ENCODE measurements around the gene PRKAR1B.

Gene PRKAR1B

DNA sequence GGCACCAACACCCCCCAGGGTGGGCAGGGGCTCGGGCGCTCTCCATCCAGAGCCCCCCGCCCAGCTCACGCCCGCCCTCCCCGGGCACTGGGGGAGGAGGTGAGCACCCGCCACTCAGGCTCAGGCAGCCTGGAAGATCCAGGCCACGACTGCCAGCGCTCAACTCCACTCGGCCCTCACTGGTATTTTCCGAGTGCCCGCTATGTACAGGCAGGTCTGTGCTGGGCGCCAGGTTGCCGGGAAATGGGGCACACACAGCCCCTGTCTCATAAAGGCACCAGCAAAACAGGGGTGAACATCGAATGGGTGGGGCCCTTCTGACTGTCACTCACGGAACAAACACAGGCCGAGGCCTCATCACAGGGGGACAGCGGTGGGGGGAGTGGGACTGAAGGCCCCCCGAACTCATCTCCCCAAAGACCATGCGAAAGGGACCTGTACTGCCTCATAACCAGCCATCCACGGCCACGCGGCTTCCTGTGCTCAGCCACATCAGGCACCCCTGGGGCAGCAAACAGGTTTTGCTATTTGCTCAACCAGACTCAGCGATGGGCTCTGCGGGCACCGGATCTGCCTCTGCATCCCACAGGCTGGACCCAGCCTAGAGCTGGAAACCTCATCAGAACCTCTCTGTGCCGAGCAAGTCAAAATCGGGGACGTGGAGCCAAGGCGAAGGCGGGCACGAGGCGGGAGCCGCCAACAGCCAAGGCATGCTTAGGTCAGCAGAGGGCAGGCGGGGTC is 99.2 kb downstream of the PRKAR1B start:
- no peaks in the 10 kb centered on the region for H3K36me3 ChIP-seq (ENCODE audit: control insufficient read depth, insufficient read depth, low read length)
- H3K9ac ChIP-seq (ENCODE audit: low read length): no peak overlapping the region
- H3K4me3 ChIP-seq (ENCODE audit: low read depth, low read length): no peak overlapping the region
- H3K9me3 ChIP-seq (ENCODE audit: control insufficient read depth, insufficient read depth, low read depth, low read length): peaks cover 12% of the 10 kb centered on the region
- no peak overlapping the region for H3K27ac ChIP-seq (ENCODE audit: low read depth, low read length)
- no peaks in the 10 kb centered on the region for H3K27me3 ChIP-seq (ENCODE audit: control insufficient read depth, insufficient read depth, low read length)
- no peaks in the 10 kb centered on the region for H3K4me1 ChIP-seq (ENCODE audit: control insufficient read depth, insufficient read depth, low read length)

DNA sequence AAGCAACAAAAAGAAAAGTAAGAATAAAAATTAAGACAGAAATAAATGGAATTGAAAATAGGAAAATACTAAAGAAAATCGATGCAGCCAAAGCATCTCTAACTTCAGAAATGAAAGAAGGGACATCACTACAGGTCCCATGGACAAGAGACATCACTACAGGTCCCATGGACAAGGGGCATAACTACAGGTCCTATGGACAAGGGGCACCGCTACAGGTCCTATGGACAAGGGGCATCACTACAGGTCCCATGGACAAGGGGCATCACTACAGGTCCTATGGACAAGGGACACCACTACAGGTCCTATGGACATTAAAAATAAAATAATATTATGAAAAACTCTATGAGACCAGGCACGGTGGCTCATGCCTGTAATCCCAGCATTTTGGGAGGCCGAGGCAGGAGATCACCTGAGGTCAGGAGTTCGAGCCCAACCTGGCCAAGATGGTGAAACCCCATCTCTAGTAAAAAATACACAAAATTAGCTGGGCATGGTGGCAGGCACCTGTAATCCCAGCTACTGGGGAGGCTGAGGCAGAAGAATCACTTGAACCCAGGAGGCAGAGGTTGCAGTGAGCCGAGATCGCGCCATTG is 101.6 kb downstream of the PRKAR1B start:
- no peak overlapping the region for H3K4me3 ChIP-seq (ENCODE audit: low read depth, low read length)
- H3K27me3 ChIP-seq (ENCODE audit: control insufficient read depth, insufficient read depth, low read length): no peaks in the 10 kb centered on the region
- H3K9me3 ChIP-seq (ENCODE audit: control insufficient read depth, insufficient read depth, low read depth, low read length): peaks cover 24% of the 10 kb centered on the region
- no peak overlapping the region for H3K27ac ChIP-seq (ENCODE audit: low read depth, low read length)
- no peaks in the 10 kb centered on the region; the same call in 1 of the 2 replicates for H3K4me1 ChIP-seq (ENCODE audit: control insufficient read depth, insufficient read depth, low read length)
- H3K36me3 ChIP-seq (ENCODE audit: control insufficient read depth, insufficient read depth, low read length): peaks cover 2% of the 10 kb centered on the region; the same call in 1 of the 2 replicates
- no peak overlapping the region for H3K9ac ChIP-seq (ENCODE audit: low read length)

DNA sequence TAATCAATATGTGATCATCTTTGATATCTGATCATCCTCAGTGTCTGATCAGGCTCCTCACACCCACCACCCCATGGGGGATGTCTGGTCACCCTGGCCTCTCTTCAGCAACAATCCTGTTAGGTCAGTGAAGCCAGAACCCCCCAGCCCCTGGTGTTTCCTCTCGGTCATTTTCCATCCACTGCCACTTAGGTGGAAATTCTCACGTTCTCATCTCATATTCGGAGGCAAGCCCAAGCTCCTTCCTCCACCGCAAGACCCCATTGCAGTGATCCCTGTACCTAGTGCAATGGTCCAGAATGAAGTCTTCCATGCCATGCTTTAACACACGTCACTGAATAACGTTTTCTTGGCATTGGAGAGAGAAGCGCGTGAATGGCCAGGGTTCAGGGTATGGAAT is 103.6 kb downstream of the PRKAR1B start:
- Histone ChIP-seq H3K4me1 (ENCODE audit: control insufficient read depth, insufficient read depth, low read length) (no peaks in the 10 kb centered on the region; the same call in 1 of the 2 replicates), H3K36me3 (ENCODE audit: control insufficient read depth, insufficient read depth, low read length) (peaks cover 2% of the 10 kb centered on the region; the same call in 1 of the 2 replicates), H3K9ac (ENCODE audit: low read length) (no peak overlapping the region), H3K4me3 (ENCODE audit: low read depth, low read length) (no peak overlapping the region), H3K9me3 (ENCODE audit: control insufficient read depth, insufficient read depth, low read depth, low read length) (peaks cover 24% of the 10 kb centered on the region), H3K27ac (ENCODE audit: low read depth, low read length) (no peak overlapping the region), H3K27me3 (ENCODE audit: control insufficient read depth, insufficient read depth, low read length) (no peaks in the 10 kb centered on the region)

DNA sequence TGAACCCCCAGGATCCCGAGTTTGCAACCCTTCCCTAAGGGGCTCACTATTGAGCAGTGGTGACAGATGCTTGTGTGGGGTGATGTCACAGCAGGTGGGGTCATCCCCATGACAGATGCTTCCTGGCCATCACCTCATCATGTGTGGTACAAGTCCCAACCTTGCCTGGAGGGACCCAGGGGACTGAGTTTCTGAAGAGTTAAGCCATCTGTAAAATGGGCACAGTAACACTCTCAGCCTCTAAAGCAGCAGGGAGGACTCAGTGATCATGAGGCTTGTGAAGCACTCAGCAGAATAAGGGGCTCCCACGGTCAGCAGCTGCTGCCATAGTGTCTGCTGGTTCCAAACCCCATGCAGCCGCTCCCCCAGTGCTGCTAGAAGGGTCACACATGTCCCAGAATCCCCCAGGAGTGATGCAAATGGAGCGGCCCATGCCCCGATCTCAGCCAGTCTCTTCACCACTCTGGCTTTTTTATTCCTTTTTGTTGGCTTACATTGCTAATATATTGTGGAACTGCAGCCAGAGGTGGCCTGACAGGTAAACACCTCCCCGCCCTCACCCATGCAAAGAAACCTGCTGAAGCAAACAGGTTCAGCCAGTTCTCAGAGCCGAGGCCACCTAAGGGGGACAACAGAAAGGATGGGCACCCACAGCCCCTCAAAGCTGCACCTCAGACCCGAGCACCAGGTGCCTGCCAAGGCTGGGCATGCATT is 105.4 kb downstream of the PRKAR1B start:
- peaks cover 24% of the 10 kb centered on the region for H3K9me3 ChIP-seq (ENCODE audit: control insufficient read depth, insufficient read depth, low read depth, low read length)
- no peak overlapping the region for H3K27ac ChIP-seq (ENCODE audit: low read depth, low read length)
- no peak overlapping the region for H3K9ac ChIP-seq (ENCODE audit: low read length)

DNA sequence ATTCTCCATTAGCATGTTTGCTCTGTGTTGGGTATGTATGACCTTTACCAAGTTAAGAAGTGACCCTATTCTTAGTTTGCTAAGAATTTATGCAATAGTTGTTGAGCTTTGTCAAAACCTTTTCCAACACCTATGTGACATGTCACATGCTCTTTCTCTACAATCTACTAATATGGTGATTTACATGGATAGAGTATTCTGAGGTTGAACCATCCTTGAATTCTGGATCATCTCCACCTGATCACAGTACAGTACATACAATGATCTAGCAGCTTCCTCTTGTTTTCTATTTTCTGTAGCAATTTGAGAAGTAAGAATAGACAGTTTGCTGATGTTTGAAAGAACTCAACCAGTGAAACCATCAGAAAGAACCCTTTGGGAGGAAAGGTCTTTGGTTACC is 106.2 kb downstream of the PRKAR1B start:
- Histone ChIP-seq H3K9me3 (ENCODE audit: control insufficient read depth, insufficient read depth, low read depth, low read length) (peaks cover 24% of the 10 kb centered on the region), H3K4me3 (ENCODE audit: low read depth, low read length) (no peak overlapping the region), H3K36me3 (ENCODE audit: control insufficient read depth, insufficient read depth, low read length) (peaks cover 2% of the 10 kb centered on the region; the same call in 1 of the 2 replicates), H3K4me1 (ENCODE audit: control insufficient read depth, insufficient read depth, low read length) (no peaks in the 10 kb centered on the region; the same call in 1 of the 2 replicates), H3K9ac (ENCODE audit: low read length) (no peak overlapping the region), H3K27me3 (ENCODE audit: control insufficient read depth, insufficient read depth, low read length) (no peaks in the 10 kb centered on the region), H3K27ac (ENCODE audit: low read depth, low read length) (no peak overlapping the region)

More for the DNA sequence above, 105.4 kb downstream of the PRKAR1B start:
- Histone ChIP-seq H3K4me3 (ENCODE audit: low read depth, low read length) (no peak overlapping the region), H3K27me3 (ENCODE audit: control insufficient read depth, insufficient read depth, low read length) (no peaks in the 10 kb centered on the region), H3K4me1 (ENCODE audit: control insufficient read depth, insufficient read depth, low read length) (no peaks in the 10 kb centered on the region; the same call in 1 of the 2 replicates), H3K36me3 (ENCODE audit: control insufficient read depth, insufficient read depth, low read length) (peaks cover 2% of the 10 kb centered on the region; the same call in 1 of the 2 replicates)

DNA sequence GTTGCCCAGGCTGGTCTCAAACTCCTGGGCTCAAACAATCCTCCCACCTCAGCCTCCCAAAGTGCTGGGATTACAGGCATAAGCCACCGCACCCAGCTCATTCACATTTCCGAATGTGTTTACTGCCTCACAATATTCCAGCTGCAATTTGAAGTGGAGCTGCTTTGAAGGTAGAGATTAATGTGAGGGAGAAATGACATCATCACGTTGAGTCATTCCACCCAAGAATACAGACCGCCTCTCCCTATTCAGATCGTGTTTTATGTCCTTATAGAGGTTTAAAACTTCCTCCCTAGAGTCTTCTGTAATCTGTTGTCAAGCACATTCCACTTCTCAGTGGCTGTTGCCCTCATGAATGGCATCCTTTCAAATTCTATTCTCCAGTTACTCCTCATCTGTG is 107.0 kb downstream of the PRKAR1B start:
- no peaks in the 10 kb centered on the region; the same call in 1 of the 2 replicates for H3K4me1 ChIP-seq (ENCODE audit: control insufficient read depth, insufficient read depth, low read length)
- peaks cover 20% of the 10 kb centered on the region for H3K9me3 ChIP-seq (ENCODE audit: control insufficient read depth, insufficient read depth, low read depth, low read length)
- H3K9ac ChIP-seq (ENCODE audit: low read length): no peak overlapping the region
- no peak overlapping the region for H3K4me3 ChIP-seq (ENCODE audit: low read depth, low read length)
- no peak overlapping the region for H3K27ac ChIP-seq (ENCODE audit: low read depth, low read length)
- no peaks in the 10 kb centered on the region for H3K27me3 ChIP-seq (ENCODE audit: control insufficient read depth, insufficient read depth, low read length)
- H3K36me3 ChIP-seq (ENCODE audit: control insufficient read depth, insufficient read depth, low read length): peaks cover 2% of the 10 kb centered on the region; the same call in 1 of the 2 replicates

DNA sequence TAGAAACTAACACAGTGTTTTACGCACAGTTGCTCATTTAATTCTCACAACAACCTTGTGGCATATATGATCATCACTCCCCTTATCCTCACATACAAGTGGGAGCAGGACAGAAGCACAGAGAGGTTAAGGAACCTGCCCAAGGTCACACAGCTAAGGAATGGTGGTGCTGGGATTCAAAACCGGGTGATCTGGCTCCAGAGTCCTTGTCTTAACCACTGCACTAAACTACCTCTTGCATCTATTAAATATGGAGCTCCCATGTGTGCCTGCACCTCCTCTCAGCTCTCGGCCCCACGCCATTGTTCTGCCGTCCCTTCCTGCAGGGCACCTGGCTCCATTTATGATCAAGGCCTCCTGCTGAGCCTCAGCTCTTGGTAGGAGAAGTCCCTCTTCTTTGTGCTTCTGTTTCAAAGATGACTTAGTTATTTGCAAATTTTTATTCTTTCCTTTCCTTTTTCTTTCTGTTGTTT is 107.7 kb downstream of the PRKAR1B start:
- no peak overlapping the region for H3K4me3 ChIP-seq (ENCODE audit: low read depth, low read length)
- H3K27ac ChIP-seq (ENCODE audit: low read depth, low read length): no peak overlapping the region
- H3K36me3 ChIP-seq (ENCODE audit: control insufficient read depth, insufficient read depth, low read length): peaks cover 2% of the 10 kb centered on the region; the same call in 1 of the 2 replicates
- H3K9ac ChIP-seq (ENCODE audit: low read length): no peak overlapping the region
- H3K4me1 ChIP-seq (ENCODE audit: control insufficient read depth, insufficient read depth, low read length): no peaks in the 10 kb centered on the region; the same call in 1 of the 2 replicates
- H3K9me3 ChIP-seq (ENCODE audit: control insufficient read depth, insufficient read depth, low read depth, low read length): peaks cover 18% of the 10 kb centered on the region
- no peaks in the 10 kb centered on the region for H3K27me3 ChIP-seq (ENCODE audit: control insufficient read depth, insufficient read depth, low read length)

DNA sequence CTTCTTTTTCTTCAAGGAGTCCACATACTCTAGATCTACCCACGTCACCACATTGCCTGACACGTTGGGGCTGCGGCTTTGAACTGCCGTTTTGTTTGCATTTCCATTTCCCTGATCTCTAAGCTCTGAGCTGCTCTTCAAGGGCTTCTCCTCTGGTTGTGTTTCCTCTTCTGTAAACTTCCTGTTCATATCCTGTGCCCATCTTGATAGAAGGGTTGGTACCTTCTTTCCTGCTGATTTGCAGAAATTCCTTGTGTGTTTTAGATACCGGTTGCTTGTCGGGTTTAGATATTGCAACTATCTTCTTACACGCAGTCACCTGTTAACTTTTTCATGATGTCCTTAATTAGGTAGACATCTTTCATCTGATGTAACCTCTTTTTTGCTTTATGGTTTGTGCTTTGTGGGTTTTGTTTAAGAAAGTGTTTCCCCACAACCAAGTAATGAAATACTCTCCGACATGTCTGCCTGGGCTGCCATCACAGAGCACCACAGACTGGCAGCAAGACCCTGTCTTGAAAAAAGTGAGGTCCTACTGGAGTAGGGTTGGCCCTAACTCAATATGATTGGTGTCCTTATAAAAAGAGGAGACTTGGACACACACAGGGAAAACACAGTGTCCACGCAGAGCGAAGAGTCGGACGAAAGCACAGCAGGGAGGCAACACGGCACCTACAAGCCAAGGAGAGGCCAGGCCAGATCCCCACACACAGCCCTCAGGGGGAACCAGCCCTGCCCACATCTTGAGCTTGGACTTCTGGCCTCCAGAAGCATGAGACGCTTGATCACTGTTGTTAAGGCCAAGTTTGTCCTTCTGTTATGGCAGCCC is 108.3 kb downstream of the PRKAR1B start:
- Histone ChIP-seq H3K27me3 (ENCODE audit: control insufficient read depth, insufficient read depth, low read length) (no peaks in the 10 kb centered on the region), H3K4me3 (ENCODE audit: low read depth, low read length) (no peak overlapping the region), H3K36me3 (ENCODE audit: control insufficient read depth, insufficient read depth, low read length) (peaks cover 2% of the 10 kb centered on the region; the same call in 1 of the 2 replicates), H3K9ac (ENCODE audit: low read length) (no peak overlapping the region), H3K27ac (ENCODE audit: low read depth, low read length) (no peak overlapping the region), H3K4me1 (ENCODE audit: control insufficient read depth, insufficient read depth, low read length) (no peaks in the 10 kb centered on the region; the same call in 1 of the 2 replicates), H3K9me3 (ENCODE audit: control insufficient read depth, insufficient read depth, low read depth, low read length) (peaks cover 15% of the 10 kb centered on the region)

DNA sequence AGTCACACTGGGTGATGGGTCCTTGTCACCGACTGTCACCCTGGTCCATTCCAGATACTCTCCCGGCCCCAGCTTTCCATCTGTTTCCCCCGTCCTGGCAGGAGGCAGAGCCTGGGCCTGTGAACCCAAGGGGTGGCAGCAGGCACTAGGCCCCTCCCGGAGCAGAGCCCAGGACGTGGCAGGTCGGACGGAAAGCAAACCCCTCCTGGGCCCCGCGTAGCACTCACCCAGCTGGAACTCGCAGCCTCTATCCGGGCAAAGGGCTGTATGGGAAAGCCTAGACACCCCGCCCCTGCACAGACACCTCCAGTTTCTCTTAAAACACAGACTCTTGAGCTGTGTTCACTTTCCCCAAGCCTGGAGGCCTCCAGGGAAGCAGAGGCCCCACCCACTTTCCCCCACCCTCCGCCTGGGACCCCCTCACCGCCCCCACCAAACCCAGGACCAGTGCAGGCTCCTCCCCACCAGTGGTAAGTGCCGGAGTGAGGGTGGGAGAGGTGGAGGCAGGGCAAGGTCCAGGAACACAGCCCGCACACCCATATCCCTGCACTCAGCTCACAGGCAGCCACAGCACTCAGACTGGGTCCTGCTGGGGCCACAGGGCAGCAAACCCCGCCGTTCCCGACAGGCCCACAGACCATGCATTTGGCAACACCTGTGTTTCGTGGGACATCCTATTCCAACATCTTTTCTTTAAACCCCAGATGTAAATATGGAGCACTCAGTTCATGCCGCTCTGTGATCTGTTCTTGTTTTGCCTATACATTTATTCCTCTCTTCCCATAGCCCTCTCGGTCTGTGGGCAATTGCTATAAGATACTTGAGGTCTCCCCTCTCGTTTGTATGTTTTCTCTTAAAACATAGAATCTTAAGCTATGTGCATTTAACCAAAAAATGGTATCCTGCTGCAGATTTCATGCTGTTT is 109.2 kb downstream of the PRKAR1B start:
- no peak overlapping the region for H3K27ac ChIP-seq (ENCODE audit: low read depth, low read length)
- peaks cover 2% of the 10 kb centered on the region; the same call in 1 of the 2 replicates for H3K36me3 ChIP-seq (ENCODE audit: control insufficient read depth, insufficient read depth, low read length)
- no peaks in the 10 kb centered on the region; the same call in 1 of the 2 replicates for H3K4me1 ChIP-seq (ENCODE audit: control insufficient read depth, insufficient read depth, low read length)
- H3K9ac ChIP-seq (ENCODE audit: low read length): no peak overlapping the region
- H3K27me3 ChIP-seq (ENCODE audit: control insufficient read depth, insufficient read depth, low read length): no peaks in the 10 kb centered on the region
- no peak overlapping the region for H3K4me3 ChIP-seq (ENCODE audit: low read depth, low read length)
- peaks cover 13% of the 10 kb centered on the region for H3K9me3 ChIP-seq (ENCODE audit: control insufficient read depth, insufficient read depth, low read depth, low read length)

All from HUES6 (cell line).